Peyer's patch (tissue), 4 donors: Measurements from ENCODE around the gene SMOC1.

Experiments used
- POLR2A ChIP-seq, 2 donors: fragments of 450-650 bp; IDR thresholded peaks; one replicate each; pipeline ENCODE4 v1.5.1; 2017; ENCODE audit warnings: antibody characterized with exemption in 2 of 2, mild to moderate bottlenecking in 2 of 2, moderate library complexity in 2 of 2
- TF ChIP-seq, protein P1 (sequence below), 6 experiments: fragments of 450-650 bp in 4 of 6; fragments of 200-600 bp in 2 of 6; sonication (generic) in 1 of 6; IDR thresholded peaks; one replicate each; pipeline ENCODE4 v1.5.1; 2017 to 2019; ENCODE audit warnings: antibody characterized with exemption in 6 of 6, mild to moderate bottlenecking in 3 of 6, moderate library complexity in 1 of 6

DNA sequence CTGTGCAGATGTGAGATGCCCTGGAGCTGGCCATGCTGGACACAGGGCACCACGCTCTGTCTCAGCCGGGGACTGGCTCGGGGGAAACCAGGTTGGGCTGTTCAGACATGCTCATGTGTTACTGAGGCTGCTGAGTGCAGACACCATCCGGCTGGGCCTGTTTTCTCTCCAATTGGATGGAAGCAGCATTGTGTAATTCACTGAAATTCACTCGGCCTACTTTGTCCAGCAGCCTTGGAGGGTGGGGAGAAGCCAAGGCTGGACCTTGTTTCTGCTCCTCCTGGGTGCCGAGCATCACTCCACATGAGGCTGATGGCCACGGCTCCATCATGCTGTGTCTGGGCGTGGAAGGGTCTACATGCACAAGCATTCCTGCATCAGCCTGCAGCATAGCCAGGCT lies 130.7 kb downstream of the SMOC1 start:
- no peak for TF ChIP-seq POLR2A (IDR thresholded peaks at IDR 0.05)
- TF ChIP-seq, protein P1, sequence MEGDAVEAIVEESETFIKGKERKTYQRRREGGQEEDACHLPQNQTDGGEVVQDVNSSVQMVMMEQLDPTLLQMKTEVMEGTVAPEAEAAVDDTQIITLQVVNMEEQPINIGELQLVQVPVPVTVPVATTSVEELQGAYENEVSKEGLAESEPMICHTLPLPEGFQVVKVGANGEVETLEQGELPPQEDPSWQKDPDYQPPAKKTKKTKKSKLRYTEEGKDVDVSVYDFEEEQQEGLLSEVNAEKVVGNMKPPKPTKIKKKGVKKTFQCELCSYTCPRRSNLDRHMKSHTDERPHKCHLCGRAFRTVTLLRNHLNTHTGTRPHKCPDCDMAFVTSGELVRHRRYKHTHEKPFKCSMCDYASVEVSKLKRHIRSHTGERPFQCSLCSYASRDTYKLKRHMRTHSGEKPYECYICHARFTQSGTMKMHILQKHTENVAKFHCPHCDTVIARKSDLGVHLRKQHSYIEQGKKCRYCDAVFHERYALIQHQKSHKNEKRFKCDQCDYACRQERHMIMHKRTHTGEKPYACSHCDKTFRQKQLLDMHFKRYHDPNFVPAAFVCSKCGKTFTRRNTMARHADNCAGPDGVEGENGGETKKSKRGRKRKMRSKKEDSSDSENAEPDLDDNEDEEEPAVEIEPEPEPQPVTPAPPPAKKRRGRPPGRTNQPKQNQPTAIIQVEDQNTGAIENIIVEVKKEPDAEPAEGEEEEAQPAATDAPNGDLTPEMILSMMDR (IDR thresholded peaks at IDR 0.05) = no peak
